ENCODE measurements around the gene NTM. TPM values are rescaled to one million over a fixed set of nuclear protein-coding genes. Genes with fewer than 3 reads are reported as not detected.

NTM gene
- total and polyA plus RNA-seq, 2 of the 8 experiments (the other 6 are each of a cell fraction or from before 2014, with no cell fraction given): 13.4 to 20.0 TPM

DNA sequence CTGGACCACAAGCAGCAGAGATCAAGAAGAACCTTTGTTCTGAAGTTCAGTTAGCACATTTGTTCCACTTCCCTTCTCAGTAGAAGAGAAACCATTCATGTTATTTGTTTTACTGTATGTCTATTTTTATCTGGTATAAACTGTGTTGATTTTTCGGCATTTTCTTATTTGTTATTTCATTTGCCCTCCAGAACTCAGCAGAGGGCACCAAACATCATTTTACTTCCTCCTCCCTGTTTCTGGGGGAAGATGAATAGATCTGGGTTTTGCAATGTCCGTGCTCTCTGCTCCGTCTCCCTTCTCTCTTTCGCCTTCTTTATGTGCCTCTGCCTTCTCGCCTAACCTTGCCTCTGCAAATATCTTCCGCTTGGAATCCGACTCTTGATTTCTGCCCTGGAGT, 366.9 kb downstream of the NTM start:
- Histone ChIP-seq H3K4ac (replicated peaks; ENCODE audit: insufficient read length, low read depth, low read length) (no peak overlapping the region), H3K27me3 (replicated peaks in 1 of 4; ENCODE audit: control insufficient read depth in 3 of 4, extremely low read depth in 1 of 4, insufficient read depth in 3 of 4, low read length in 3 of 4) (no peaks in the 10 kb centered on the region), H3K79me2 (ENCODE audit: control insufficient read depth in 1 of 2, insufficient read depth in 2 of 2, low read length in 2 of 2) (no peaks in the 10 kb centered on the region), H4K91ac (replicated peaks; ENCODE audit: insufficient read length, low read length) (no peak overlapping the region), H4K8ac (ENCODE audit: extremely low read depth, insufficient read depth, low read length) (no peak overlapping the region), H2AFZ (ENCODE audit: low read length) (no peak overlapping the region), H2BK5ac (ENCODE audit: low read depth, low read length) (no peak overlapping the region), H2AK5ac (ENCODE audit: low read depth, low read length) (no peak overlapping the region), H2BK20ac (ENCODE audit: low read length) (no peak overlapping the region), H2BK12ac (ENCODE audit: low read depth, low read length) (no peak overlapping the region), H3K36me3 (ENCODE audit: control insufficient read depth in 2 of 4, insufficient read depth in 4 of 4, low read length in 3 of 4) (no peaks in the 10 kb centered on the region), H2BK120ac (replicated peaks; ENCODE audit: low read depth, low read length) (no peak overlapping the region), H3K56ac (replicated peaks; ENCODE audit: insufficient read length, low read depth, low read length) (no peak overlapping the region), H3K9me3 (ENCODE audit: insufficient read depth in 2 of 2, low read depth in 1 of 2, low read length in 1 of 2) (no peaks in the 10 kb centered on the region), H3K23ac (ENCODE audit: insufficient read length) (no peak overlapping the region), H3K4me1 (replicated peaks in 1 of 4; ENCODE audit: control insufficient read depth in 3 of 4, insufficient read depth in 4 of 4, low read length in 3 of 4) (peaks cover 0 to 6% (median 0%) of the 10 kb centered on the region in 4 experiments; a peak in 1 of 7 replicates), H2BK15ac (ENCODE audit: low read length) (no peak overlapping the region), H4K5ac (ENCODE audit: insufficient read length, low read depth, low read length) (no peak overlapping the region), H3K79me1 (ENCODE audit: low read depth, low read length) (no peaks in the 10 kb centered on the region), H3K27ac (ENCODE audit: low read depth, low read length) (no peak overlapping the region), H3K14ac (ENCODE audit: insufficient read length) (no peak overlapping the region), H4K20me1 (replicated peaks in 1 of 2; ENCODE audit: control insufficient read depth in 1 of 2, insufficient read depth in 2 of 2, low read length in 2 of 2) (no peaks in the 10 kb centered on the region), H3K9ac (replicated peaks in 1 of 4; ENCODE audit: extremely low read depth in 1 of 4, low read depth in 3 of 4, low read length in 3 of 4) (no peak overlapping the region), H3K4me2 (ENCODE audit: insufficient read depth in 1 of 2, low read depth in 2 of 2, low read length in 2 of 2) (no peak overlapping the region), H3K4me3 (ENCODE audit: extremely low read depth in 1 of 4, insufficient read depth in 2 of 4, low read depth in 3 of 4, low read length in 4 of 4) (no peak overlapping the region), H3K23me2 (ENCODE audit: low read depth, low read length) (no peaks in the 10 kb centered on the region), H3K18ac (ENCODE audit: extremely low read depth, low read length) (no peak overlapping the region)
- FAIRE-seq (no peak), DNase-seq (ENCODE audit: low read depth in 1 of 2, low spot score in 2 of 2) (no peak)
- WGBS, 2 experiments (ENCODE audit: extremely low coverage in 1 of 2, insufficient coverage in 1 of 2, insufficient read length in 1 of 2, insufficient replicate concordance in 2 of 2, low coverage in 1 of 2, low lambda C conversion rate in 2 of 2, missing lambda C conversion rate in 1 of 2): 83% methylated on average over 7 of the region's 7 CpGs; no CpG with 5 or more reads in 1 of the 2 experiments
- CTCF ChIA-PET (ENCODE audit: partially characterized antibody): interaction anchor here (0.6 to 4.0 kb wide), 8 partner anchors 10 to 139 kb away, joined by 4 to 58 read pairs (median 6); no protein-coding TSS in a partner anchor
- TF ChIP-seq RAD21 (IDR thresholded peaks at IDR 0.05 in 1 of 2, conservative IDR thresholded peaks at IDR 0.05 in 1 of 2; ENCODE audit: low read depth in 2 of 2, low read length in 2 of 2): peak; percentile 21 to 32; a peak in 3 of 4 replicates
- TF ChIP-seq, protein P1, sequence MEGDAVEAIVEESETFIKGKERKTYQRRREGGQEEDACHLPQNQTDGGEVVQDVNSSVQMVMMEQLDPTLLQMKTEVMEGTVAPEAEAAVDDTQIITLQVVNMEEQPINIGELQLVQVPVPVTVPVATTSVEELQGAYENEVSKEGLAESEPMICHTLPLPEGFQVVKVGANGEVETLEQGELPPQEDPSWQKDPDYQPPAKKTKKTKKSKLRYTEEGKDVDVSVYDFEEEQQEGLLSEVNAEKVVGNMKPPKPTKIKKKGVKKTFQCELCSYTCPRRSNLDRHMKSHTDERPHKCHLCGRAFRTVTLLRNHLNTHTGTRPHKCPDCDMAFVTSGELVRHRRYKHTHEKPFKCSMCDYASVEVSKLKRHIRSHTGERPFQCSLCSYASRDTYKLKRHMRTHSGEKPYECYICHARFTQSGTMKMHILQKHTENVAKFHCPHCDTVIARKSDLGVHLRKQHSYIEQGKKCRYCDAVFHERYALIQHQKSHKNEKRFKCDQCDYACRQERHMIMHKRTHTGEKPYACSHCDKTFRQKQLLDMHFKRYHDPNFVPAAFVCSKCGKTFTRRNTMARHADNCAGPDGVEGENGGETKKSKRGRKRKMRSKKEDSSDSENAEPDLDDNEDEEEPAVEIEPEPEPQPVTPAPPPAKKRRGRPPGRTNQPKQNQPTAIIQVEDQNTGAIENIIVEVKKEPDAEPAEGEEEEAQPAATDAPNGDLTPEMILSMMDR (IDR thresholded peaks at IDR 0.05; ENCODE audit: control extremely low read depth in 1 of 3, insufficient read depth in 1 of 3, low read depth in 1 of 3, low read length in 3 of 3): peak in 1 of 3 experiments; percentile 6; a peak in 1 of 4 replicates
- no peak for TF ChIP-seq CBX5 (IDR thresholded peaks at IDR 0.05; ENCODE audit: low read depth, low read length)
- POLR2A ChIA-PET (ENCODE audit: partially characterized antibody): no interaction called here
